ENCODE data around the gene ZNG1C.
"Not testable (repeated sequence)": the region's sequence is repeated elsewhere in the genome, so short reads cannot be mapped to it uniquely, and the experiment has no call there.

Gene ZNG1C

GRCh38 chr9:68241683-68242082 is at the start of gene ZNG1C:
Gene ZNG1C, plus strand, starts transcription at chr9:68241983. Its CDS starts 49 bp downstream, at chr9:68242032.
- DNase-seq (ENCODE audit: low spot score) = not testable (repeated sequence)

GRCh38 chr9:68242437-68242836 is 654 bp downstream of the ZNG1C start:
- DNase-seq (ENCODE audit: low spot score) = not testable (repeated sequence)

- not testable (repeated sequence) for DNase-seq (ENCODE audit: low spot score)
Observed at GRCh38 chr9:68281041-68281440, 39.3 kb downstream of the ZNG1C start.

GRCh38 chr9:68302567-68302966 is 60.8 kb downstream of the ZNG1C start, which contains the start of gene FOXD4L3:
Gene FOXD4L3, plus strand, starts transcription at chr9:68302867. Its CDS starts 85 bp downstream, at chr9:68302952.
- not testable (repeated sequence) for DNase-seq (ENCODE audit: low spot score)

GRCh38 chr9:68303771-68304170 is 62.0 kb downstream of the ZNG1C start:
- not testable (repeated sequence) for DNase-seq (ENCODE audit: low spot score)

- DNase-seq (ENCODE audit: low spot score) = not testable (repeated sequence)
Observed at GRCh38 chr9:68304212-68304611, 62.4 kb downstream of the ZNG1C start.

GRCh38 chr9:68304777-68305176 is 63.0 kb downstream of the ZNG1C start:
- not testable (repeated sequence) for DNase-seq (ENCODE audit: low spot score)

GRCh38 chr9:68305680-68306285 is 64.0 kb downstream of the ZNG1C start:
- not testable (repeated sequence) for DNase-seq (ENCODE audit: low spot score)

GRCh38 chr9:68306391-68306964 is 64.7 kb downstream of the ZNG1C start:
- not testable (repeated sequence) for DNase-seq (ENCODE audit: low spot score)

GRCh38 chr9:68307127-68307526 is 65.3 kb downstream of the ZNG1C start:
- not testable (repeated sequence) for DNase-seq (ENCODE audit: low spot score)

- DNase-seq (ENCODE audit: low spot score) = not testable (repeated sequence)
Observed at GRCh38 chr9:68307654-68308053, 65.9 kb downstream of the ZNG1C start.

- not testable (repeated sequence) for DNase-seq (ENCODE audit: low spot score)
Observed at GRCh38 chr9:68311208-68311607, 69.4 kb downstream of the ZNG1C start.

- not testable (repeated sequence) for DNase-seq (ENCODE audit: low spot score)
Observed at GRCh38 chr9:68318209-68318608, 76.4 kb downstream of the ZNG1C start.

- not testable (repeated sequence) for DNase-seq (ENCODE audit: low spot score)
Observed at GRCh38 chr9:68323749-68324148, 82.0 kb downstream of the ZNG1C start.

- DNase-seq (ENCODE audit: low spot score) = not testable (repeated sequence)
Observed at GRCh38 chr9:68324518-68324917, 82.7 kb downstream of the ZNG1C start.

- DNase-seq (ENCODE audit: low spot score) = not testable (repeated sequence)
Observed at GRCh38 chr9:68329106-68329505, 87.3 kb downstream of the ZNG1C start.

GRCh38 chr9:68330531-68331173 is 88.9 kb downstream of the ZNG1C start:
- not testable (repeated sequence) for DNase-seq (ENCODE audit: low spot score)

- not testable (repeated sequence) for DNase-seq (ENCODE audit: low spot score)
Observed at GRCh38 chr9:68332122-68332521, 90.3 kb downstream of the ZNG1C start.

GRCh38 chr9:68335935-68336334 is 94.2 kb downstream of the ZNG1C start:
- DNase-seq (ENCODE audit: low spot score) = not testable (repeated sequence)

GRCh38 chr9:68336639-68337339 is 95.0 kb downstream of the ZNG1C start:
- DNase-seq (ENCODE audit: low spot score) = not testable (repeated sequence)

GRCh38 chr9:68338000-68338399 is 96.2 kb downstream of the ZNG1C start:
- DNase-seq (ENCODE audit: low spot score) = not testable (repeated sequence)
